ENCODE data around the gene C2orf76.

DNA sequence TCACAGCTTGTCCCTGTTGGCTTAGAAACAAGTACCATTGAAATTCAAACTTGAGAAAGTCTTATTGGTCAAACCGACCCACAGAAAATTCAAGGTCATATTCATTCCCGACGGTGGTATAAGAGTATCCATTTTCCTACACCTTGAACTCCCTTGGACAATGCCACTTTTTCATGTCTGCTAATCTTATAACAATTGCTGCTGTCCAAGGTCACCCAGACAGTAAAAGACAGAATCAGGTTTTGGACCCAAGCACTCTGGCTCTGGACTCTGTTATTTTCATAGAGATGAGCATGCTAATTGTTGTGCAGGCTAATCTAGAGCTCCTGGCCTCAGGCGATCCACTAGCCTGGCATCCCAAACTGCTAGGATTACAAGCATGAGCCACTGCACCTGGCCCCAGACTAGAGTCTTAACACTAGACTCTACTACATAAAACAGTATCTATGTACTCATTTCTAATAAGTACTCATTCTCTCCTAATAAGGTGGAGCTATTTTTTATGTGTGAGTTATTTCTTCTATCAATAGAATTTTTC, 57.8 kb downstream of the C2orf76 start:
- TF ChIP-seq, protein P1, sequence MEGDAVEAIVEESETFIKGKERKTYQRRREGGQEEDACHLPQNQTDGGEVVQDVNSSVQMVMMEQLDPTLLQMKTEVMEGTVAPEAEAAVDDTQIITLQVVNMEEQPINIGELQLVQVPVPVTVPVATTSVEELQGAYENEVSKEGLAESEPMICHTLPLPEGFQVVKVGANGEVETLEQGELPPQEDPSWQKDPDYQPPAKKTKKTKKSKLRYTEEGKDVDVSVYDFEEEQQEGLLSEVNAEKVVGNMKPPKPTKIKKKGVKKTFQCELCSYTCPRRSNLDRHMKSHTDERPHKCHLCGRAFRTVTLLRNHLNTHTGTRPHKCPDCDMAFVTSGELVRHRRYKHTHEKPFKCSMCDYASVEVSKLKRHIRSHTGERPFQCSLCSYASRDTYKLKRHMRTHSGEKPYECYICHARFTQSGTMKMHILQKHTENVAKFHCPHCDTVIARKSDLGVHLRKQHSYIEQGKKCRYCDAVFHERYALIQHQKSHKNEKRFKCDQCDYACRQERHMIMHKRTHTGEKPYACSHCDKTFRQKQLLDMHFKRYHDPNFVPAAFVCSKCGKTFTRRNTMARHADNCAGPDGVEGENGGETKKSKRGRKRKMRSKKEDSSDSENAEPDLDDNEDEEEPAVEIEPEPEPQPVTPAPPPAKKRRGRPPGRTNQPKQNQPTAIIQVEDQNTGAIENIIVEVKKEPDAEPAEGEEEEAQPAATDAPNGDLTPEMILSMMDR (IDR thresholded peaks at IDR 0.05; ENCODE audit: low read length) = no peak
- TF ChIP-seq EZH2 (optimal IDR thresholded peaks at IDR 0.05; ENCODE audit: low read depth, low read length) = no peak
